Fibroblast of villous mesenchyme (primary cell): Measurements from ENCODE around the gene LINC00305. TPM values are rescaled to one million over a fixed set of nuclear protein-coding genes. Genes with fewer than 3 reads are reported as not detected.

Source experiments
- DNase-seq: peaks from one replicate; pipeline ENCODE4 v3.0.0-alpha.2; 2010; ENCODE audit warnings: low read depth
- H3K4me3 ChIP-seq: 2 replicates; pipeline ENCODE4 v1.5.1; 2011; ENCODE audit warnings: low read depth, mild to moderate bottlenecking, low read length
- CTCF ChIP-seq: IDR thresholded peaks from 2 replicates; pipeline ENCODE4 v1.5.1; 2012; ENCODE audit warnings: low read depth, mild to moderate bottlenecking, low read length; ENCODE audit not compliant: insufficient read depth
- total RNA-seq: library from RNA; depleted of rRNA; stranded (reverse); fragments of >200 nt; gene quantifications from 2 replicates; pipeline ENCODE4 v1.2.3, GENCODE V29; 2012

Gene LINC00305
- total RNA-seq, 1 donor = not detected

DNA sequence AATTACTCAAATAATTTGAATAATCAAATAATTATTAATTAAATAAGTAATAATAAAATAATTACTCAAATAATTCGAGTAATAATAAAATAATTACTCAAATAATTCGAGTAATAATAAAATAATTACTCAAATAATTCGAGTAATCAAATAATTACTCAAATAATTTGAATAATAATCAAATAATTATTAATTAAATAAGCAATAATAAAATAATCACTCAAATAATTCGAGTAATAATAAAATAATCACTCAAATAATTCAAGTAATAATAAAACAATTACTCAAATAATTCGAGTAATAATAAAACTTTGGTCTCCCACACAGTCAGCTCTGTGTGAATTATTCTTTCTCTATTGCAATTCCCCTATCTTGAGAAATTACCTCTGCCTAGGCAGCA, 30.0 kb upstream of the LINC00305 start:
- no peak overlapping the region for H3K4me3 ChIP-seq
- TF ChIP-seq CTCF = no peak
- DNase-seq = no peak

DNA sequence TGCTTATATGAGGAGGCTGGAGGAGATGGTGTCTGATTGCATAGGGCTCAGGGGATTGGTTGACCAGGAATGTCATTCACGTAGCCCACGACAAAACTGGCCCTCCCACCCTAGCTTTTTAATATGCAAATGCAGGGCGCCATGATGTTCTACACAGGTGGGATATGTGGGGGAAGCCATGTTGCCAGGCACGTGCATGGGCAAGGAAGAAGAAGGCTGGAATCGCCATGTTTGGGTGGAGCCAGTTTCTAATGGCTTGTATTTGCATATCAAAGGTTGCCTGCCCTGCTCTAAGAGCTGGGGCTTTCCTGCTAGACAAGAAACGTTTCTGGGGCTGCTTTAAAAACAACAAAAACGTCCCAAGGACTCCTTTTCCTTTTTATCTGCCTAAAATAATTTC, 26.5 kb upstream of the LINC00305 start:
- TF ChIP-seq CTCF = no peak
- no peak overlapping the region for H3K4me3 ChIP-seq
- no peak for DNase-seq

DNA sequence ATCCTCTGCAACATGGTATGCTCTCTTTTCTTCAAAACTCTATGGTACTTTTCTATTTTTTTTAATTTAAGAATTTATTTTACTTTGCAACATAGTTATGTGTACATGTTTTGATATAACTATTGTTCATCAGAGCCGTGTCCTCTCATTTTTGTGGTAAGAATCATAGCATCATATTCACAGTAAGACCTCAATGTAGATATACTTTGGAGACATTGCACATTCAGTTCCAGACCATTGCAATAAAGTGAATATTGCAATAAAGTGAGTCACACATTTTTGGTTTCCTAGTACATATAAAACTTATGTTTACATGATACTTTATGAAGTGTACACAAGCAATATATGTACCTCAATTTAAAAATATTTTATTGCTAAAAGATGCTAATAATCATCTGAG, 22.7 kb upstream of the LINC00305 start:
- DNase-seq = no peak
- no peak for TF ChIP-seq CTCF
- no peak overlapping the region for H3K4me3 ChIP-seq

GRCh38 chr18:64167408-64167925, 18.6 kb upstream of the LINC00305 start:
- no peak for DNase-seq
- H3K4me3 ChIP-seq = no peak overlapping the region
- TF ChIP-seq CTCF = no peak

DNA sequence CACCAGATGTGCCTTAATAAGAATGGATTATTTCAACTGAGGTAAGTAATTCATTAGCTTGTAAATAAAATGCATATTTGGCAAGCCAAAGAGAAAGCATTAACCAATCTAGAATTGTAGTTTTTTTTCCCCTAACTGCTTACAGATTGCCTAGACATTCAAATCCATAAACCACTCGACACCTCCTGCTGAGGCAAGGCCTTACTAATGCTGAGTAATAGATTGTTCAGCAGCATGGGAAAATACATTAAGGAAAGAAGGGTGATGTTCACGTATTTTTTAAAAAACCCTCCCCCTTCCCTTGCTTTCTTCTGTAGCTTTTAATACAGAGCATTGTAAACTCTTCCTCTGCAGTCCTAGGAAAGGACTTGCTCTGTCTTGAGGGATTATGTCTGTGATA, 17.0 kb upstream of the LINC00305 start:
- no peak for TF ChIP-seq CTCF
- no peak overlapping the region for H3K4me3 ChIP-seq
- peak; percentile 10 for DNase-seq

DNA sequence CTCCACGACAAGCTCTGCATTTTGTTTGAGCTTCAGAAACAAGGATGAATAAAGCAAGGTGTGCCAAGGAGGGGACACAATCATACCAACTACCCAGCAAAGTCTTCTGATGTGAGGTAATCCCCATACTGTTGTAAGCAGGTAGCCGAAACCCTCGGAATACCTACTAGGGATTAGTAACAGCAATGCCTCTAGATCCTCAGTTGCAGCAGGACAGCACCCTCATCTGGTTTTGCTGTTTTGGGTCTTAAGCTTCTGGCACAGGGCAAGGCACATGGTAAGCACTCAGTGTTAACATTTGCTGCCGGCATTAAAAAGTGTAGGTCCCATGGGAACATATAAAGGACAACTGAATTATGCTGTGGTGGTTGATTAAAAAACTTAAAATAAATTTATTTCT, 16.0 kb upstream of the LINC00305 start:
- DNase-seq = no peak
- no peak for TF ChIP-seq CTCF
- H3K4me3 ChIP-seq = no peak overlapping the region

DNA sequence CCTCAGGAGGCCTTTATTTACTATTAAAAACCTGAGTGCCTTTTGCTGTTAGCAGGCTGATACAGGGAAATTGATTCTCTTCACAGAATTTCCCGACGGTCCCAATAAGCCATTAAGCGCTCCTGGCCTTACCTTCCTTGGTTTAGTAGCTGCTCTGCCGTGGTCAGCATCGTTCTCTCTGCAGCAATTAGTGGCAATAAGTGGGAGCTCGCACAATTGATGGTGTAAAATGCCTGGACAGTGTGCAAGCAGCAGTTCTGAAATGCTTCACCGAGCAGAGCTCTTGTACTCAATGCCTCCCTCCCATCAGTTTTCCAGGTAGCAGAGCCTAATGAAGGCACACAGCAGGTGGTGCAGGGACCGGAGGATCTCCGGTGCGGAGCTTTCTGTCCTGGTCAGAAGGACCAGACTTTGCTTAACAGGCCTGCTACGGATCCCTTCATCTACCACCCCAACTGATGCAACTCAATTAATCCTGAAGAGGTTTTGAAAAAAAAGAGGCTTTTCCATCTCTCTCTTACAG, 1.1 kb upstream of the LINC00305 start:
- DNase-seq = no peak
- H3K4me3 ChIP-seq = no peak overlapping the region
- TF ChIP-seq CTCF = no peak
